ENCODE data around the gene FOXO4. TPM values are rescaled to one million over a fixed set of nuclear protein-coding genes. Genes with fewer than 3 reads are reported as not detected.

FOXO4 gene
- total RNA-seq, 4 donors from 2014 or later: 14.9 to 18.8 (median 16.9) TPM

GRCh38 chrX:71118032-71118984, 22.7 kb downstream of the FOXO4 start, which contains the start of gene MED12:
TSS of gene MED12 (plus strand) at chrX:71118596. CDS start at chrX:71118755, 159 bp downstream.
- Histone ChIP-seq H3K36me3 (peaks cover 17% of the 10 kb centered on the region in 2 donors), H3K27ac (peak within 1 kb of the TSS; percentile 60 to 83 (median 82)), H3K9me3 (no peaks in the 10 kb centered on the region), H3K4me1 (peaks cover 5 to 7% of the 10 kb centered on the region in 2 donors), H3K4me3 (replicated peaks in 1 of 3) (peak within 1 kb of the TSS in 2 of 3 donors; percentile 57 to 82), H3K27me3 (no peaks in the 10 kb centered on the region)
- intact Hi-C loops (cut with DNase I): no loop called here
- WGBS, 2 donors: 0 to 1% methylated on average over 23 to 37 of the region's 56 CpGs
- peak in 1 of 2 donors; percentile 55 for TF ChIP-seq POLR2A (IDR thresholded peaks at IDR 0.05)
- TF ChIP-seq CTCF (IDR thresholded peaks at IDR 0.05): no peak
- peak; percentile 82 to 88 for DNase-seq

GRCh38 chrX:71118985-71119535, 23.4 kb downstream of the FOXO4 start:
- Histone ChIP-seq H3K4me1 (peaks cover 5 to 7% of the 10 kb centered on the region in 2 donors), H3K9me3 (no peaks in the 10 kb centered on the region), H3K36me3 (peaks cover 17 to 22% of the 10 kb centered on the region in 2 donors), H3K27ac (peak overlapping the region in 2 of 3 donors; percentile 82 to 83), H3K4me3 (replicated peaks in 1 of 3) (peak overlapping the region in 2 of 3 donors; percentile 57 to 82), H3K27me3 (no peaks in the 10 kb centered on the region)
- WGBS, 2 donors: 4 to 5% methylated on average over 10 to 16 of the region's 17 CpGs
- TF ChIP-seq POLR2A (IDR thresholded peaks at IDR 0.05) (no peak), CTCF (IDR thresholded peaks at IDR 0.05) (no peak)
- intact Hi-C loops (cut with DNase I): no loop called here
- DNase-seq: no peak

- H3K9me3 ChIP-seq: no peaks in the 10 kb centered on the region
- 81 to 93% methylated on average over 6 to 9 of the region's 12 CpGs for WGBS, 2 donors
- peaks cover 12 to 27% of the 10 kb centered on the region in 2 donors for H3K36me3 ChIP-seq
- H3K4me3 ChIP-seq (replicated peaks in 1 of 3): no peak overlapping the region
- H3K27me3 ChIP-seq: no peaks in the 10 kb centered on the region
- no peaks in the 10 kb centered on the region for H3K4me1 ChIP-seq
- no peak for DNase-seq
- intact Hi-C loops (cut with DNase I): no loop called here
- no peak overlapping the region for H3K27ac ChIP-seq
- TF ChIP-seq CTCF (IDR thresholded peaks at IDR 0.05): no peak
- no peak for TF ChIP-seq POLR2A (IDR thresholded peaks at IDR 0.05)
These were observed 32.6 kb downstream of the FOXO4 start for GRCh38 chrX:71128166-71128833.

GRCh38 chrX:71128915-71129765, 33.5 kb downstream of the FOXO4 start:
- Histone ChIP-seq H3K27me3 (no peaks in the 10 kb centered on the region), H3K4me1 (no peaks in the 10 kb centered on the region), H3K4me3 (replicated peaks in 1 of 3) (no peak overlapping the region), H3K36me3 (peaks cover 12 to 21% of the 10 kb centered on the region in 2 donors), H3K9me3 (no peaks in the 10 kb centered on the region), H3K27ac (no peak overlapping the region)
- peak in 5 of 6 experiments; percentile 26 to 59 (median 45) for TF ChIP-seq CTCF (IDR thresholded peaks at IDR 0.05)
- TF ChIP-seq POLR2A (IDR thresholded peaks at IDR 0.05): no peak
- intact Hi-C loops (cut with DNase I): no loop called here
- peak; percentile 52 to 54 for DNase-seq
- 40 to 63% methylated on average over 12 to 16 of the region's 18 CpGs for WGBS, 2 donors

Measured in thyroid gland (tissue), 4 donors.